ENCODE results near the gene MASP1.

The MASP1 gene

DNA sequence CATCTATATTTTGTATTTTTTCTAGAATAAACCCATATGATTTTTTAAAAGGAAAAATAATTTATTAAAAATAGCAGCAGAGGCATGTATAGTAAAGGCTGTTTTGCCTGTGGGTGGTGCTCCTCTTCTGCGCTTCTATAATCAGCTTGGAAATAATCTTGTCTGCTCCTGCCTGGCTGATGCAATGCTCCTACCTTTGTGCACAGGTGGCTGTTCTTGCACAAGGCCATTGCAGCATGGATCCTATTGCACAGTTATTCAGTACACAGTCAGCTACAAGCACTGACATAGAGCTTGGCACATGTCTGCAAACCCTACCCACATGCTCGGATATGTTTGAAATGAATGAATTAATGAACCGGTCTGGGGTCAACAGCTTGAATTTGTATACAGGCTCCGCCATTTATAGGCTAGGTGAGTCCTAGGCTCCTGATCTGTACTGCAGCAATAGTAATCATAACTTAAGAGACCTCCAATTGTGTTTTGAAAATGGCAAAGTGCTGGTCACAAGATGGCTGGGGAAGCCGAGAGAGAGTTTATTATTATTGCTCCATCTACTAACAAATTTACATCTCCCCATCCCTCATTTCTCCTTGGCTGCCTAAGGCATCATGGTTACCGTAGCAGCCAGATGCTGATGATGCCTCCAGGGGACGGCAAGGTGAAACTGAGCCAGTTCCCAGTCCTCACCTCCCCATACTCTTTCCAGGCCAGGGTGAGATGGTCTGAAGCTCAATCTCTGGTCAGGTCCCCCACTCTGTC is 94.8 kb downstream of the MASP1 start:
- Histone ChIP-seq H3K36me3 (ENCODE audit: control insufficient read depth, low read depth, low read length) (no peaks in the 10 kb centered on the region), H3K27me3 (ENCODE audit: control insufficient read depth, insufficient read depth, low read length) (no peaks in the 10 kb centered on the region), H3K9me3 (ENCODE audit: control insufficient read depth, low read depth, low read length) (no peaks in the 10 kb centered on the region), H3K4me3 (ENCODE audit: low read length) (no peak overlapping the region), H3K4me1 (ENCODE audit: control insufficient read depth, low read depth, low read length) (no peaks in the 10 kb centered on the region), H3K27ac (ENCODE audit: low read length) (no peak overlapping the region), H3K9ac (ENCODE audit: low read length) (no peak overlapping the region)

DNA sequence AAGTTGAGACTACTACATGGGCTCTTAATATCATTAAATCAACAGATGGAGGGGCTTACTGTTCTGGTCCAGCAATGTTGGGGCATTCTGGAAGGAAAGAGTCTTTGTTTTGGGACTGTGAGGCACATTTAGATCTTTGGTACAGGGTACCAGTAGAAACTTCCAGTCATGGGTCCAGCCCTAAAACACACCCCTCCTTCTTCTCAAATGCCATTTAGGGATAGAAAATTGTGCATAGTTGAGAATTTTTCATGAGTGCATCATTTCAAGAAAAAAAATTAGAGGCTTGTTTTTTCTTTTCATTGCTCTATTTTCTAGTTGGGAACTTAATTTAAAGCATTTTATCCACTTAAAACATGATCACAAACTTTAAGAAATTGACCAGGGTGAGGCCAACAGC is 98.4 kb downstream of the MASP1 start:
- no peak overlapping the region for H3K4me3 ChIP-seq (ENCODE audit: low read length)

DNA sequence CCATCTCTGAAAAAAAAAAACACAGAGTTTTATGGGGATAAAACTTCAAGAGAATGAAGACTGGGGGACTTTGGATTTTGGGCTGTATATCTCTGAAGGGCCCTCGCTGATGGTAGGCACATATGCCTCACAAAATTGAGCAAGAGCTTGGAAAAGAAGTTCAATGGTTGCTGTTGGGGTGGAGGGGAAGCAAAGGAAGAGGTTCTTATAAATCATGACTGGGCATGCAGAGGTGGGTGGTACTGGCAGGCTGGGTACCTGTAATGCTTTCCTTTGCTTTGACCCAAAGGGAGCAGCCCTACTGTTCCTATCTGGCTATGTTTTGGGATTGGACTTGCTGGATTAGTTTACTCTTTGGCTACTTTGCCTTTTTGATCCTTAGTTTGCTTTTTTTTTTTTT is 100.3 kb downstream of the MASP1 start:
- no peak overlapping the region for H3K9ac ChIP-seq (ENCODE audit: low read length)
- H3K27me3 ChIP-seq (ENCODE audit: control insufficient read depth, insufficient read depth, low read length): no peaks in the 10 kb centered on the region
- no peak overlapping the region for H3K27ac ChIP-seq (ENCODE audit: low read length)
- peaks cover 13% of the 10 kb centered on the region for H3K4me1 ChIP-seq (ENCODE audit: control insufficient read depth, low read depth, low read length)
- H3K36me3 ChIP-seq (ENCODE audit: control insufficient read depth, low read depth, low read length): no peaks in the 10 kb centered on the region
- no peaks in the 10 kb centered on the region for H3K9me3 ChIP-seq (ENCODE audit: control insufficient read depth, low read depth, low read length)
- H3K4me3 ChIP-seq (ENCODE audit: low read length): no peak overlapping the region

More for the DNA sequence above, 98.4 kb downstream of the MASP1 start:
- Histone ChIP-seq H3K27ac (ENCODE audit: low read length) (no peak overlapping the region), H3K4me1 (ENCODE audit: control insufficient read depth, low read depth, low read length) (no peaks in the 10 kb centered on the region), H3K36me3 (ENCODE audit: control insufficient read depth, low read depth, low read length) (no peaks in the 10 kb centered on the region), H3K9ac (ENCODE audit: low read length) (no peak overlapping the region), H3K9me3 (ENCODE audit: control insufficient read depth, low read depth, low read length) (no peaks in the 10 kb centered on the region), H3K27me3 (ENCODE audit: control insufficient read depth, insufficient read depth, low read length) (no peaks in the 10 kb centered on the region)

DNA sequence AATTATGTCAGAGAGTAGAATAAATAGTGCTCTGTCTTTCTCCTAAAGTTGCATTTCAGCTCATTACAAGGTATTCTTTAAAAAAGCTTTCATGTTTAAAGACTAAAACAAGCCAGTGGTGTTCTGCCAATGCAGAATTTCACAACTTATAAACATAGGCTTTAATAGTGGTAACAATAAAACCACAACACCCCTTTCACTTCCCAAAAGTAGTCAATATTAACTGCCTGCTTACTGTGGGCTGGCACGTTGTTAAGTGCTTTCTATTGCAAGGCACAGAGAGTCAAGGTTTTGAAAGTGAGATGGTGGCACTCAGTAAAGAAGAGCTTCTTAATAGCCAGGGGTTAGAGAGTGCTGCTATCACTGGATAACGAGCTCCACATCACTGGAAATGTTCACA is 102.6 kb downstream of the MASP1 start:
- Histone ChIP-seq H3K4me1 (ENCODE audit: control insufficient read depth, low read depth, low read length) (peaks cover 27% of the 10 kb centered on the region), H3K9ac (ENCODE audit: low read length) (no peak overlapping the region), H3K27me3 (ENCODE audit: control insufficient read depth, insufficient read depth, low read length) (no peaks in the 10 kb centered on the region), H3K9me3 (ENCODE audit: control insufficient read depth, low read depth, low read length) (no peaks in the 10 kb centered on the region), H3K36me3 (ENCODE audit: control insufficient read depth, low read depth, low read length) (no peaks in the 10 kb centered on the region), H3K27ac (ENCODE audit: low read length) (no peak overlapping the region), H3K4me3 (ENCODE audit: low read length) (no peak overlapping the region)

DNA sequence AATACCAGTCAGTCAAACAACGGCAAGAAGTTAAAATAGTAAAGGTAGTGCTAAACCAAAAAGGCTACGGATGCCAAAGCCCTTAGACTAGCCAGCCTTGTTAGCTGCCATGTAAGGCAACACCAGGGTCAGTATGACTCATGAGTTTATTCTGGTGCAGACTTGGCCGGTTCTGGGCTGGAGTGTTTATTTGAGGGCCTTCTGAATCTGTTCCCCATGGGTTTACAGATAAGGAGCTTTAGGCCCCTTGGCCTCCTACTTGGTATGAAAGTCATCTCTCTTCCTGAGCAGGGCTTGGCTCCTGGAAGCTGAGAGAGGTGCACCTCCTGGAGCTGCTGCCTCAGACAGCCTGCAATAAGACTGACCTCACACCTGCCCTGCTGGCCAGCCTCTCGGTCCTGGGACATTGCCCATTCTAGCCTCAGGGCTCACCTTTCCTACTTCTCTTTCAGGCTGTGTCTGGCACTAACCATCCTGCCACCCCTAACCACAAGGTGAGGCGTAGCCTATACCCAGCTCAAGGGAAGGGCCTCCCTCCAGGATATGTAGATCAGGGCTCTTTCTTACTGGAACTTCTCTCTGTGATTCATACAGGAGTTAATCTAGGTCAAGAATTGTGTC is 104.6 kb downstream of the MASP1 start:
- Histone ChIP-seq H3K9ac (ENCODE audit: low read length) (no peak overlapping the region), H3K27me3 (ENCODE audit: control insufficient read depth, insufficient read depth, low read length) (no peaks in the 10 kb centered on the region), H3K4me1 (ENCODE audit: control insufficient read depth, low read depth, low read length) (peaks cover 45% of the 10 kb centered on the region), H3K4me3 (ENCODE audit: low read length) (no peak overlapping the region), H3K27ac (ENCODE audit: low read length) (no peak overlapping the region), H3K36me3 (ENCODE audit: control insufficient read depth, low read depth, low read length) (no peaks in the 10 kb centered on the region), H3K9me3 (ENCODE audit: control insufficient read depth, low read depth, low read length) (no peaks in the 10 kb centered on the region)

DNA sequence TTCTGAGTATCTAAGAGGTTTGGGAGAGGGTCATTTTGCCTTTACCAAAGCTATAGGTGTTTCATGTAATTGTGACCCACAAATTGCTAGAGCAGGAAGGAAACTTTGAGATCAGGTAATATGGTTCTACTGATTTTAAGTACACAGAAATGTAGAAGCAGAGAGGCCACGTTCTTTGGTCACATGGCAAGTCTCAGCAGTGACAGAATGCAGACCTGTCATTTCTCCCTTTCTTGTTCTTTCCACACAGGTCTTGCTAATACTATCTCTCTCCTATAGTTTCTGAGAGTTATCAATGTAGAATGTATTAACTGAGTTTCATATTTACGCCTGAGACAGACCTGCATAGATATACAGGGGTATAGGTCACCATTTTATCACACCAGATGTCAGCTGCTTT is 105.2 kb downstream of the MASP1 start:
- Histone ChIP-seq H3K4me1 (ENCODE audit: control insufficient read depth, low read depth, low read length) (peaks cover 50% of the 10 kb centered on the region), H3K36me3 (ENCODE audit: control insufficient read depth, low read depth, low read length) (no peaks in the 10 kb centered on the region), H3K9ac (ENCODE audit: low read length) (no peak overlapping the region), H3K27me3 (ENCODE audit: control insufficient read depth, insufficient read depth, low read length) (no peaks in the 10 kb centered on the region), H3K4me3 (ENCODE audit: low read length) (no peak overlapping the region), H3K27ac (ENCODE audit: low read length) (no peak overlapping the region), H3K9me3 (ENCODE audit: control insufficient read depth, low read depth, low read length) (no peaks in the 10 kb centered on the region)

DNA sequence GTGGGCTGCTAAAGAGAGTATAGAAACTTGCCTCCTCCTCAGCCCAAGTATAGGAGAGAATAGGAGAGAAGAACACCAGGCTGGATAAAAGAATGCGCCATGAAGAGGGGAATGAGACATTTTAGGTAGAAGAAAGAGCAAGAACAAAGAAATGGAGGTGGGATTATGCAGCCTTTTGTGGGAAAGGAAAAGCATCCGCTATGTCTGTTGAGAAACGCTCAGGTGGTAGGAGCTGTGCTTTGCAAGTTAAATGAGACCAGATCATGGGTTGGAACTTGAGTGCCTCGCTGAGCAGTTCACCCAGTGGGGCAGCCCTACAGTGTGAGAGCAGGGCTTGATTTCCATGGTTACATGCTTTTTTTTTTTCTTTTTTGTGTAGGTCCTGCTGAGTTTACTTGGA is 105.8 kb downstream of the MASP1 start:
- Histone ChIP-seq H3K36me3 (ENCODE audit: control insufficient read depth, low read depth, low read length) (no peaks in the 10 kb centered on the region), H3K9ac (ENCODE audit: low read length) (peak overlapping the region; percentile 56), H3K9me3 (ENCODE audit: control insufficient read depth, low read depth, low read length) (no peaks in the 10 kb centered on the region), H3K27ac (ENCODE audit: low read length) (peak overlapping the region; percentile 63), H3K4me3 (ENCODE audit: low read length) (peak overlapping the region; percentile 34), H3K27me3 (ENCODE audit: control insufficient read depth, insufficient read depth, low read length) (no peaks in the 10 kb centered on the region), H3K4me1 (ENCODE audit: control insufficient read depth, low read depth, low read length) (peaks cover 50% of the 10 kb centered on the region)
